GM18861 (cell line): ENCODE measurements around the gene DKC1.

ENCODE experiments used
- ATAC-seq: cut with Tn5 transposase; IDR thresholded peaks from one replicate; pipeline ENCODE4 v1.9.1; 2021; ENCODE audit not compliant: unreplicated experiment

Gene DKC1

GRCh38 chrX:154735695-154736393 is 26.8 kb upstream of the DKC1 start:
- ATAC-seq, result no peak

GRCh38 chrX:154737136-154737535 is 25.5 kb upstream of the DKC1 start:
- ATAC-seq, result no peak

- ATAC-seq, result no peak
Observed at GRCh38 chrX:154738011-154738738, 24.5 kb upstream of the DKC1 start.

GRCh38 chrX:154739952-154740465 is 22.7 kb upstream of the DKC1 start:
- ATAC-seq, result no peak

GRCh38 chrX:154742613-154743012 is 20.1 kb upstream of the DKC1 start:
- ATAC-seq, result no peak

- peak; percentile 48 for ATAC-seq
Observed at GRCh38 chrX:154748712-154749339, 13.8 kb upstream of the DKC1 start.

GRCh38 chrX:154749856-154750255 is 12.8 kb upstream of the DKC1 start:
- no peak for ATAC-seq

GRCh38 chrX:154750301-154751202 is 12.1 kb upstream of the DKC1 start, which contains the start of gene GAB3:
TSS of gene GAB3 (minus strand) at chrX:154751077. CDS start at chrX:154751025, 52 bp downstream.
- ATAC-seq, result no peak

GRCh38 chrX:154751203-154751668 is 11.4 kb upstream of the DKC1 start:
- no peak for ATAC-seq

GRCh38 chrX:154751669-154752271 is 10.9 kb upstream of the DKC1 start:
- no peak for ATAC-seq

- no peak for ATAC-seq
Observed at GRCh38 chrX:154758696-154759095, 4.0 kb upstream of the DKC1 start.

- ATAC-seq, result no peak
Observed at GRCh38 chrX:154761977-154762536, 607 bp upstream of the DKC1 start.

- ATAC-seq, result no peak
Observed at GRCh38 chrX:154774622-154775021, 12.0 kb downstream of the DKC1 start.

GRCh38 chrX:154775419-154776349 is 13.0 kb downstream of the DKC1 start:
- ATAC-seq, result no peak

GRCh38 chrX:154776753-154777152 is 14.1 kb downstream of the DKC1 start:
- no peak for ATAC-seq

GRCh38 chrX:154779261-154779660 is 16.6 kb downstream of the DKC1 start:
- no peak for ATAC-seq

GRCh38 chrX:154780968-154781367 is 18.3 kb downstream of the DKC1 start:
- ATAC-seq, result no peak

- ATAC-seq, result no peak
Observed at GRCh38 chrX:154784149-154784995, 21.7 kb downstream of the DKC1 start.
